GM18873 (cell line): ENCODE measurements around the gene CXCL3.

Experiments
- ATAC-seq: cut with Tn5 transposase; IDR thresholded peaks from one replicate; pipeline ENCODE4 v1.9.1; 2021; ENCODE audit warnings: mild to moderate bottlenecking, moderate library complexity, moderate number of reproducible peaks; ENCODE audit not compliant: unreplicated experiment, low FRiP score

CXCL3 gene

GRCh38 chr4:74056114-74056857 lies 17.8 kb upstream of the CXCL3 start:
- ATAC-seq = no peak

- no peak for ATAC-seq
Measured at GRCh38 chr4:74055498-74055897, 17.0 kb upstream of the CXCL3 start.

GRCh38 chr4:74055096-74055495 lies 16.6 kb upstream of the CXCL3 start:
- ATAC-seq = no peak

DNA sequence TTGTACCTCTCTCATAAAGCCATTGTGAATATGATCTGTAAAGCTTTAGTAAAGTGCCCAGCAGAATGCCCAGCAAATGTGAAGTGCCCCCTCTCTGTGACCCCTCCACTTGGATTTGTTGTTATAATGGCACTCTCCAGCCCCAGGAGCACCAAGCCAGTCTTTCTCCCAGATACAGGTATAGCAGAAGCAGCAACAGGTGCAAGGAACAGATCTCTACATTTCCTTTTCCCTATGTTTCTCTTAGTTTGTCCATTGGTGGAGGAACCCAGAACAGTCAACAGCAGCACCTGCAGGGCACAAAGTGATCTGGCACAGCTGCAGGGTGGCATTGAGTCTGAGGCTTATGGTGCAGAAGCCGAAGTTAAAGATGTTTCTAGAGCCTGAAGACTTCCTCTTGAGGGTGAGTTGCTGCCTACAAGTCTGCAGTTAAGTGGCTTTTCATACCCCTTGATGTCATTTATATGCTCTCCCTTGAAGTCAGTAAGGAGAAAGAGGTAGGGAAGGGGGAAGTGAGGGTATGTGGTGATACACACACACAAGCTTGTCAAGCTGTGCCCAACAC lies 16.1 kb upstream of the CXCL3 start:
- no peak for ATAC-seq

DNA sequence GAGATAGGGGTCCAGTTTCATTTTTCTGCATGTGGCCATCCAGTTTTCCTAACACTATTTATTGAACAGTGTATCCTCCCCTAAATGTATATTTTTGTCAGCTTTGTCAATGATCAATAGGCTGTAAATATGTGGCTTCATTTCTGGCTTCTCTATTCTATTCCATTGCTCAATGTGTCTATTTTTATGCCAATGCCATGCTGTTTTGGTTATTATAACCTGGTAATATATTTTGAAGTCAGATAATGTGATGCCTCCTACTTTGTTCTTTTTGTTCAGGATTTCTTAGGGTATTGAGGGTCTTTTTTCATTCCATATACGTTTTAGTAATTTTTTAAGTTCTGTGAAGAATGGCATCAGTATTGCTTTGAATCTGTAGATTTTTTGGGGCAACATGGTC lies 8.7 kb upstream of the CXCL3 start:
- no peak for ATAC-seq

DNA sequence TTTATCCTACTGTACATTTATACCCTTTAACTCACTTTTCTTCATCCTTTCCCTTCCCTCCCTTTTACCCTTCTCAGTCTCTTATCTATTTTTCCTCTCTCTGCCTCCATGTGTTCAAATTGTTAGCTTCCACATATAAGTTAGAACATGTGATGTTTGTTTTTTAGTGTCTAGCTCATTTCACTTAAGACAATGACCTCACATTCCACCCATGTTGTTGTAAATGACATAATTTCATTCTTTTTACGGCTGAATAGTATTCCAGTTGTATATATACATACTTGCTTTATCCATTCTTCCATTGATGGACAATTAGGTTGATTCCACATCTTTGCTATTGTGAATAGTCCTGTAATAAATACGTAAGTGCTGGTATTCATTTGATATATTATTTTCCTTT lies 7.3 kb upstream of the CXCL3 start:
- no peak for ATAC-seq

DNA sequence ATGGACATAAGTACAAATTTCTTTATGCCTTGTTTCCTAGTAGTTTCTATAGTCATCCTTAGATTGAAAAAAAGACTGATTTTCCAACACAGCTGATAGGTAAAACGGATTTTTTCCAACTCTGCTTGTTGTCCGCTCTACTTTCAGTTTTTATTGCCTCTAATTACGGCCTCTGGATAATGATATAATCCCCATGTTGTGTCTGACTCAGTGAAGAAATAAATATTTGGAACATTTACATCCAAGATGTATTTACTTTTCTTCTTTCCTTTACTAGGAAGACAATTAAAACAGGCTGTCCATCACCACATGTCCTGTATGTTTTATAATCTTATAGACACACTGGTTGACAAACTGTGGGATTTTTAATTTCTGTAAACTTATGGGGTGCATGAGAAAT lies 6.8 kb upstream of the CXCL3 start:
- no peak for ATAC-seq

- no peak for ATAC-seq
Measured at GRCh38 chr4:74044677-74045076, 6.2 kb upstream of the CXCL3 start.

GRCh38 chr4:74042681-74043080 lies 4.2 kb upstream of the CXCL3 start:
- no peak for ATAC-seq

DNA sequence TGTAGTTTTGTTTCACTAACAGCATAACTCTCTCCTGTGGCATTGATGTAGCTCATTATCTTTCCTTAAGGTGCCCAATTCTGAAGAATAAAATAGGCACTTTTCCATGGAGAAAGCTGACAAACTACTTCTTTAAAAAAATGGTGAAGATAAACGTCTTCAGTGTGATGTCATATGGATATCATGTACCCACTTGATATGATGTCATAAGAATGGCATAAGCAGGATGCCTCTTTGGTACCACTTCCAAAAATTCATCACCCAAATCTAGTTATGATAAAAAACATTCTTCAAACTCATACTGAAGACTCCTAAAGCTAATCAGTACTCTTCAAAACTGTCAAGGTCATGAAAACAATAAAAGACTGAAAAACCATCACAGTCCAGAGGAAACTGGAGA lies 2.9 kb upstream of the CXCL3 start:
- no peak for ATAC-seq

DNA sequence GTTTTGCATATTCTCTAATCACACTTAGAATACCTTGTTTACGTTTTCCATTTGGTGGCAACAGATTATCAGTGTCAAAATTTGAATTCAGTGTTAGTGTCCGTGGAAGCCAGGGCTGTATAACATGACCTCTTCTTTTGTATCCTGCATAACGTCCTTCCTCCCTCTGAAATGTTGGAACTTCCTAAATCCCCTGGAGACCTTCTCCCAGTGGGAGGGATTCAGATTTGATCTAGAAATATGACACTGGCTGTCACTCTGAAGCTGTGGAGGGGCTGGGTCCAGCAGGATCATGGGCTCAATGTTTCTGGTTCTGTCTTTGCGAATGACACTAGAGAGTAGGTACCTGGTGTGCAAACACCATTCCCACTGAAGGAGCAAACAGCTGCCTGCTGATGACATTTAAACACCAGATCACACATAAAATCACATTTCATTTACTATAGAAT lies 850 bp upstream of the CXCL3 start:
- ATAC-seq = no peak

DNA sequence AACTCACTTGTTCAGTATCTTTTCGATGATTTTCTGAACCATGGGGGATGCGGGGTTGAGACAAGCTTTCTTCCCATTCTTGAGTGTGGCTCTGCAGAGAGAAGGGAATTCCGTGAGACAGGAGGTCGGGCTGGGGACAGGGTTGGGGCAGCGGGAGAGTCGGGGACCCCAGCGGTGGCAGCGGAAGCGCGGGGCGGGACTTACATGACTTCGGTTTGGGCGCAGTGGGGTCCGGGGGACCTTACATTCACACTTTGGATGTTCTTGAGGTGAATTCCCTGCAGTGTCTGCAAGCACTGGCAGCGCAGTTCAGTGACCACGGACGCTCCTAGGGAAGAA lies 434 bp downstream of the CXCL3 start:
- ATAC-seq = no peak

GRCh38 chr4:74037076-74037955 lies 1.2 kb downstream of the CXCL3 start:
- ATAC-seq = no peak

DNA sequence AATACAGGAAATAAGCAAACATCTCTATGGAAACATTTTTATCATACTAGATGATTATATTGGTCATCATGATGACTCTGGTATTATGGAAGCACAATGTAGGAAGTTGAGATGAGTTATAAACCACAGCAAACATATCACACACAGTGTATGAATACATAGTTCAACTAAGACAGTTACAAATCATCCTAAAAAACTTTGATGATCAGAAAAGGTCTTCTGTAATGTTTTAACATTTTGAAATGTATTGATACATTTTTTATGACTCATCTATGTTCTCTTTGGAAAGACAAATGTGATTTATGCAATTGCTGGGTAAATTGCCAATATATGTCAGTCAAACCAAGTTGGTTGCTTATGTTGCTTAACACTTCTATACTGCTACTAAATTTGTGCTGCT lies 4.8 kb downstream of the CXCL3 start:
- no peak for ATAC-seq

GRCh38 chr4:74032064-74032463 lies 6.4 kb downstream of the CXCL3 start:
- ATAC-seq = no peak

DNA sequence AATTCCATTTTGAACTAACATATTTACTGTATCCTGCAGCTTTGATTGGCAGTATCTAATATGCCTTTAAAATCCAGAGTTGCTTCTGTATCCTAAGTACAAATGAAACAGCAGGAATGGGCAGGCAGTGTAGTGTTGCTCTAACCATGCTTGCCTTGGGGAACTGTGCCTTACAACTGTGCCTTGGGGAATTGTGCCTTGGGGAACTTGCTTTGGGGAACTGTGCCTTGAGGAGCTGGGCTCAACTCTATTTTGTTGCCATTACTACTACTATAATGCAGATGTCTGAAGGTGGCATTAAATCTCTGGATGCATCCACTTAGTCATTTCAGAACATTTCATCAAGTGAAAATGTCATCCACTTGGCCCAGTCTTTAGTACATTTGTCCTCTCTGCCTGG lies 6.9 kb downstream of the CXCL3 start:
- ATAC-seq = no peak

- no peak for ATAC-seq
Measured at GRCh38 chr4:74030285-74030684, 8.2 kb downstream of the CXCL3 start.

DNA sequence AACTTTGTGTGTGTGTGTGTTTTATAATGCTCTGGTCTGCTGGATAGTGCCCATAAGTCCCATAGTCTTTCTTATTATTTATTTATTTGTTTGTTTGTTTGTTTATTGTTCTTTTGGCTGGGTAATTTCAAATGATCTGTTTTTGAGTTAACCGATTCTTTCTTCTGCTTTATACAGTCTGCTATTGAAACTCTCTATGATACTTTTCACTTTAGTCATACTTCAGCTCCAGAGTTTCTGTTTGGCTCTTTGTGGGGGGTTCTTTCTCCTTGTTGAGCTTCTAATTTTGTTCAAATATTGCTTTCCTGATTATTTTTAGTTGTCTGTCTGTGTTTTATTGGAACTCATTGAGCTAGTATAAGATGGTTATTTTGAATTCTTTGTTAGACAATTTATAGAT lies 10.0 kb downstream of the CXCL3 start:
- no peak for ATAC-seq

- ATAC-seq = no peak
Measured at GRCh38 chr4:74023709-74024108, 14.8 kb downstream of the CXCL3 start.

DNA sequence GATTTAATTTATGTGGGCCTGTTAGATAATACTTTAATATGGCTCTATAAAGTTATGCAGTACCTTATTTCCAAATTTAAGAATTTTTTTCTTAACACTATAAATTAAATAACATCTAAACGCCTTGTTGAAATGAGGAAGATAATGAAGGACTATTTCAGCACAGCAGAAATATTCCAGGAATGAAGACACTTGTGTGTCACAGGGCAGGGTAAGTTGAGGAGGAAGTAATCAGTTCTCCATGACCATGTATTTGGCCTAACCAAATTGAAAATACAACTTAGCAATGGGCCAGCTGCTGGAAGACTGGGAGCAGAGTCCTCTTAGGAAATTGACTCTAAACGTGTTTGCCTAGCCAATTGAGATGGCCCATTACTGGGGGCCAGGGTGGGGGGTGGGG lies 16.9 kb downstream of the CXCL3 start:
- no peak for ATAC-seq

DNA sequence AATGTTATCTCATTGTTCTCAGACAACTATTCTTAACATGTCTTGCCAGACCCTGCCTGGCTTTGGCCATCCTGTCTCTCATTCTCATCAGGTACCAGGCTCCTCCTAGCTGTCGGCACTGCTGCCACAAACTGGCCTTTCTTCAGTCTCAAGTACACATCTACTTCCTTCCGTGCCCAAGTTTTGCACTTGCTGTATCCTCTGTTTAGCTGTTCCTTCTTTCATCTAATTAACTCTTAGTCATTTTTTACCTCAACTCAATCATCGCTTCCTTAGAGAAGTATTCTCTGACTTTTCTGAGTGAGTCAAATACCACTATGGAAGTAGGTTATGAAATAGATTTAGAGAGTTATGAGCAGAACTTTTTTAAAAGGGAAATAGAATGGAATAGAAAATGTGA lies 19.7 kb downstream of the CXCL3 start:
- no peak for ATAC-seq

DNA sequence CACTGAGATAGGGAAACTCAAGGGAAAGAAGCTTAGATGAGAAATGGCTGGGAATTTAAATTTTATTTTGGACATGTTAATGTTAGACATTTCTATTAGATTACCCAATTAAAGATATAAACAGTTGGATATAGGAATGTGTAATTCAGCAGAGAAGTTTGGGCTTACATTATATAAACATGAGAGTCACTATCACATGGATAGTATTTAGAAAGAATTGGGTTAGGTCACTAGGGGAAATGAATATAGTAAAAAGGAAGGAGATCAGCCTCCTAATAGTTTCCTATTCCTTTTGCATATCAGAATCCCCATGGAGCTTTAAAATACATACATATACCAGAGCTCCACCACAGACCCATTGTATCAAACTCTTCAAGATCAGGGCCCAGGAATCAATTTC lies 20.4 kb downstream of the CXCL3 start:
- ATAC-seq = no peak
